ENCODE results near the gene NEDD9.

DNA sequence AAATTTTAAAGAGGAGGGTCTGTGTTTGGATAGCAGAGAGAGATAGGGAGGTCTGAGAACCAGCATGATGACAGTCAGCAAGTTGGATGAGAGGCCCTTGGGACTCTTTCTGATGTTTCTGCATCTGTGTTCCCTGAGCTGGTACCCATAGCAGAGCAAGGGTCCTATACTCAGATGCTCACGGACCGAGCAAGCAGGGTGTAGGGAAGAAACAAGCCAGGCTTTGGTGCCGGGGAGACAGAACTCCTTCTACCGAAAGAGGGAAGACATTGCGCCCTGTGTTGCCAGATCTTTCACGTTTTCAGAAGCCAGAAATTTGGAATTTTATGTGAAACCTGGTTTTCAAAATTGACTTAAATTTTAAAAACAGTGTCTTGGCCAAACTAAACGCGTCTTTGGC lies 34.6 kb downstream of the NEDD9 start:
- TF ChIP-seq, protein P1, sequence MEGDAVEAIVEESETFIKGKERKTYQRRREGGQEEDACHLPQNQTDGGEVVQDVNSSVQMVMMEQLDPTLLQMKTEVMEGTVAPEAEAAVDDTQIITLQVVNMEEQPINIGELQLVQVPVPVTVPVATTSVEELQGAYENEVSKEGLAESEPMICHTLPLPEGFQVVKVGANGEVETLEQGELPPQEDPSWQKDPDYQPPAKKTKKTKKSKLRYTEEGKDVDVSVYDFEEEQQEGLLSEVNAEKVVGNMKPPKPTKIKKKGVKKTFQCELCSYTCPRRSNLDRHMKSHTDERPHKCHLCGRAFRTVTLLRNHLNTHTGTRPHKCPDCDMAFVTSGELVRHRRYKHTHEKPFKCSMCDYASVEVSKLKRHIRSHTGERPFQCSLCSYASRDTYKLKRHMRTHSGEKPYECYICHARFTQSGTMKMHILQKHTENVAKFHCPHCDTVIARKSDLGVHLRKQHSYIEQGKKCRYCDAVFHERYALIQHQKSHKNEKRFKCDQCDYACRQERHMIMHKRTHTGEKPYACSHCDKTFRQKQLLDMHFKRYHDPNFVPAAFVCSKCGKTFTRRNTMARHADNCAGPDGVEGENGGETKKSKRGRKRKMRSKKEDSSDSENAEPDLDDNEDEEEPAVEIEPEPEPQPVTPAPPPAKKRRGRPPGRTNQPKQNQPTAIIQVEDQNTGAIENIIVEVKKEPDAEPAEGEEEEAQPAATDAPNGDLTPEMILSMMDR (IDR thresholded peaks at IDR 0.05 in 4 of 5, conservative IDR thresholded peaks at IDR 0.05 in 1 of 5) = no peak
- TF ChIP-seq POLR2A (IDR thresholded peaks at IDR 0.05) = no peak

All from gastrocnemius medialis (tissue), 4 donors.